DMS 273 (cell line): ENCODE data around the gene DPYD.

Experiments
- DNase-seq: peaks from one replicate; lab custom pipeline; 2025; ENCODE audit not compliant: unreplicated experiment; lab: John Stamatoyannopoulos, UW

The DPYD gene

GRCh38 chr1:97630281-97630680, 290.6 kb downstream of the DPYD start:
- no peak for DNase-seq

- DNase-seq, result no peak
Measured at GRCh38 chr1:97623220-97623619, 297.6 kb downstream of the DPYD start.

GRCh38 chr1:97621955-97622354, 298.9 kb downstream of the DPYD start:
- DNase-seq, result no peak

GRCh38 chr1:97619706-97620105, 301.1 kb downstream of the DPYD start:
- DNase-seq, result no peak

DNA sequence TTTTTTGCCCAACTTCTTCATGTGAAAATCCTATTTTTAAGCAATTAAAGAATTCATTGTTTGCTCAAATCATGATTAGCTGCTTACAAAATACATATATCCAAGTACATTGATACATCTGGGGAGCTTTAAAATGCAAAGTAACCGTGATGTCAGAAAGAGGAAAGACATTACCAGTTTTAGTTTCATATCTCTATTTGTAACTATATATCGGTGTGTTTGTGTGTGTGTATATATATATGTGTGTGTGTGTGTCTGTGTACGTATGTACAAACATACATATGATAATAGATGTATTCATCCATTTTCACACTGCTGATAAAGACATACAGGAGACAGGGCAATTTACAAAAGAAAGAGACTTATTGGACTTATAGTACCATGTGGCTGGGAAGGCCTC, 310.1 kb downstream of the DPYD start:
- DNase-seq, result no peak

DNA sequence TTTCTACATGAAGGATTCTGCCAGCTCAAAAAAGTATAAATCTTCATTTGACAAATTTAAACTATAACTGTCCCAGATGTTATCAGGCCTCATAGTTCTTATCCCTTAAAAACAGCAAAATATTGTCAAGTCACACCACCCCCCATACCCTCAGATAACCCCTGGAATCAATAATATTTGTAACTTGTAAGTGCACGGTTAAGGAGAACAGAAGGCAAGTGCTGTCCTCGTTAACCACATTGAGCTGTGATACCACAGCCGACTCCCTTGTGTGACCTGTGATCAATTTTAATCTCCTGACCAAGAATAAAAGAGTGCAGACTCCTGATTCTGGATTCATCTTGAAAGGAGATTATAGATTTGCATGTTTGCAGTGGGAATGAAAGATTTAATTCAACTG, 310.7 kb downstream of the DPYD start:
- no peak for DNase-seq

- no peak for DNase-seq
Measured at GRCh38 chr1:97608272-97608671, 312.6 kb downstream of the DPYD start.

GRCh38 chr1:97603776-97604175, 317.1 kb downstream of the DPYD start:
- DNase-seq, result no peak

DNA sequence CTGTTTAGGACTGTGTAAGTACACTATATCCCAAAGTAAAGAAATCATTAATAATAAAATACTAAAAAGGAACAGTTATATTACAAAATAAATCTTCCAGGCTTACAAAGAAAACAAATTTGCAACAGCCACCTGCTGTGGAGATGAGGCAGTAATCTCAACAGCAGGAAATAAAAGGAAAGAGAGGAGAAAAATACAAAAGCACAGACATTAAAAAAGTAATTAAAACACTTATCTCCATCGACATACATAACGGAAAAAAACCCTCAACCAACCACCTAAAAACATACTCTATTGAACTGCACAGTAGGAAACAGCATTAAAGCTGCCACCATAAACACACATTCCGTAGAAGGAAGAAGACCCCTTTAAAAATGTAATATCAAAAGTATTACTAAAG, 317.6 kb downstream of the DPYD start:
- DNase-seq, result no peak

DNA sequence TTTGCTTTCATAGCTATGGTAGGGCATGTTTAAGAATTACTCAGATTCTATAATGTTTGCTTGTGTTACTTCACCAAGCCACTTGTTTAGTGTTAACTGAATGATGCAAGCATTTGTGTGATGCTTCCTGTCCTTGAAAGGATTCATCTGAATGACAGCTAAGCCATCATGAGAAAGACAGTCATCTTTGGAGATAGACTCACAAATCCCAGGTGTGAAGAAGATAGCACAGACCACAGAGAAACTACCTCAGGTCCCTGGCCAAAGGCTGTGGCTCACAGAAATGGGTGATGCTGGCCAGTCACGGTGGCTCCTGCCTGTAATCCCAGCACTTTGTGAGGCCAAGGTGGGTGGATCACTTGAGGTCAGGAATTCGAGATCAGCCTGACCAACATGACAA, 321.4 kb downstream of the DPYD start:
- no peak for DNase-seq

GRCh38 chr1:97593192-97593591, 327.6 kb downstream of the DPYD start:
- no peak for DNase-seq

- no peak for DNase-seq
Measured at GRCh38 chr1:97588772-97589171, 332.1 kb downstream of the DPYD start.

GRCh38 chr1:97581614-97582051, 339.2 kb downstream of the DPYD start:
- DNase-seq, result no peak

- no peak for DNase-seq
Measured at GRCh38 chr1:97577613-97578012, 343.2 kb downstream of the DPYD start.

GRCh38 chr1:97573553-97573952, 347.3 kb downstream of the DPYD start:
- DNase-seq, result no peak

- no peak for DNase-seq
Measured at GRCh38 chr1:97572561-97572960, 348.3 kb downstream of the DPYD start.

- DNase-seq, result no peak
Measured at GRCh38 chr1:97571760-97572159, 349.1 kb downstream of the DPYD start.

DNA sequence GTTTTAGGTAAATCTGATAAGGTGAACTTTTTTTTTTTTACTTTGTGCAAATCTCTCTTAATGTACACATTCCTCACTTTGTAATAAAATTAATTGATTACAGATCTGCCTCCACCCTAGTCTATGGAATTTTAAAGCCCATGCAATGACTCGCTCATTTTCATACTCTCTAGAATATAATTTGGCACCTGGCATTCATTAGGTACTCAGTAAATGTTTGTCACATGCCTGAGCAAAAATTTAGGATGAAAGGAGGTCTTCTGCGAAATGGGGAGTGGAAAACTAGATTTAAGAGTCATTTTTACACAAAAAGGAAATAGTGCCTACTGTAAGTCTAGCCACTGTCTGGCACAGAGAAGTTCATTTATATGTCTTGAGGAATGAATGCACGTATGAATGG, 350.1 kb downstream of the DPYD start:
- DNase-seq, result no peak

DNA sequence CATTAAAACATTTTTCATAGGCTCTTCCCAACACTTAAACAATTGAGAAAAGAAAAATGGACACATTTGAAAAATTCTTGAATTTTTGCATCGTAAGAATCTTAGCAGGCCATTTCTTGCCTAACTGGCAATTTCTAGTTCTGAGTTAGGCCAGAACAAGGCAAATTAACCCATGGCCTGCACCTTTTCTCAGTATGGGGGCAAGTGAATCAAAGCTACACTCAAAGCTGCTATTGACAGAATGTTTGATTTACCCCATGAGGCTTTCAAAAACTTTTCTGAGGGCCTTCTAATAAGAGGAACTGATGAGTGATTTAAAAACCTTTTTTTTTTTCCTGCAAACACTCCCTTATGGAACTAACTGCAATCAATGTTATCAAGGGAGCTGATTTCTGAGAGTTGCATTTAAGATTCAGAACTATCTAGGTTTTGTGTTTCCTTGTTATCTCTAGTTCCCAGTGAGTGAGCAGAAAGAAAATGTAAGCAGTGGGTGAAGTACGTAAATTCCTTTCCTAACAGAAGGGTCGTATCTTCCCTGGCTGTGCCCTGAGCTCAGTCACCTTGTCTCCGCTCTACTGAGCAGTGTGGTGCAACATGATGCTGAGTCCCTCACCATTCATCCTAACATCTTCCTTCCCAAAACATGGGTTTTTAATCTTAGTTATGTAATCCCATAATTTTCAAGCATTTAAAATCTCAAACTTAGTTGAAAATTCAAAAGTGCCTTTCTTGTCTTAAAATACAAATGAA, 353.7 kb downstream of the DPYD start:
- DNase-seq, result no peak

GRCh38 chr1:97565886-97566285, 354.9 kb downstream of the DPYD start:
- DNase-seq, result no peak

DNA sequence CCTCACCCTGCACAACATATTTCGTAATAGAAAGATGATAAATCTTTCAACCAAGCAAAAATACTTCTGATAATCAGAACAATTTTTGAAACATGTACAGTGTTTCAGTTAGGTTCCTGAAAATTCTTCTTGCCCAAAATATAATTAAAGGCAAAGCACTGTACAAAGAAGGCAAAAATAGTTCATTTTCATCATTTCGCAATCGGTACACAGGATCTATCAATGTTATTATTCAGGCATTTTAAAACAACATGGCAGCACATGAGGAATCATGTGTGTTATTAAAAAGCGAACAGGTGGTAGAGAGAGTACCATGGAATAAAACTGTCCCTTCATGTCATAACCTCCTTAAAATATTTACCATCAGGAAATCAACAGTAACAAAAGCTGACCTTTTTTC, 356.9 kb downstream of the DPYD start:
- DNase-seq, result no peak

GRCh38 chr1:97562081-97562480, 358.8 kb downstream of the DPYD start:
- no peak for DNase-seq

- DNase-seq, result no peak
Measured at GRCh38 chr1:97560714-97561113, 360.1 kb downstream of the DPYD start.
